Measurements from ENCODE around the gene PWWP2B.

Gene PWWP2B

DNA sequence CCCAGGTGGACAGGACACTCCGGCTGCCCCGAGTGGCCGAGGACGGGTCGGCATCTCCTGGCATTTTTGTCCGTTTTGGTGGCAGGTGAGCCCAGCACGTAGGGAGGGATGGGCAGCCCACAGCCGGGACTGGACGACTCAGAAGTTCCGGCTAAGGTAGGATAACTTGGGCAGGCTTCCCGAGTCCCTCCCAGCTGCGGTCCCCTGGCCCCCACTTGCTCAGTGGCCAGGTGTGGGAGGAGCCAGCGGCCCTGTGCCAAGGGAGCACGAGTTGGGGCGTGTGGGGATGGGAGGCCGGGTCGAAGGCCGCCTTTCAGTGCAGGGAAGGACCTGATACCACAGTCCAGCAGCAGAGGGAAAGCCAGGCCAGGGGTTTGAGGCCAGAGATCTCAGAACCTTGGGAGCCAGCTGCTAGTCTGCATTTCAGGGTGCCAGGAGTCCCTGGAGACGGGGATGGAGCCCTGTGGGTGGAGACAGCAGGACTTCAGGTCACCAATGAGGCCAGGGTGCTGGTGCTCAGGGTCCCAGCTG is 58.5 kb downstream of the PWWP2B start:
- TF ChIP-seq EZH2phosphoT487 (IDR thresholded peaks at IDR 0.05; ENCODE audit: borderline replicate concordance): no peak
- TF ChIP-seq, protein P1, sequence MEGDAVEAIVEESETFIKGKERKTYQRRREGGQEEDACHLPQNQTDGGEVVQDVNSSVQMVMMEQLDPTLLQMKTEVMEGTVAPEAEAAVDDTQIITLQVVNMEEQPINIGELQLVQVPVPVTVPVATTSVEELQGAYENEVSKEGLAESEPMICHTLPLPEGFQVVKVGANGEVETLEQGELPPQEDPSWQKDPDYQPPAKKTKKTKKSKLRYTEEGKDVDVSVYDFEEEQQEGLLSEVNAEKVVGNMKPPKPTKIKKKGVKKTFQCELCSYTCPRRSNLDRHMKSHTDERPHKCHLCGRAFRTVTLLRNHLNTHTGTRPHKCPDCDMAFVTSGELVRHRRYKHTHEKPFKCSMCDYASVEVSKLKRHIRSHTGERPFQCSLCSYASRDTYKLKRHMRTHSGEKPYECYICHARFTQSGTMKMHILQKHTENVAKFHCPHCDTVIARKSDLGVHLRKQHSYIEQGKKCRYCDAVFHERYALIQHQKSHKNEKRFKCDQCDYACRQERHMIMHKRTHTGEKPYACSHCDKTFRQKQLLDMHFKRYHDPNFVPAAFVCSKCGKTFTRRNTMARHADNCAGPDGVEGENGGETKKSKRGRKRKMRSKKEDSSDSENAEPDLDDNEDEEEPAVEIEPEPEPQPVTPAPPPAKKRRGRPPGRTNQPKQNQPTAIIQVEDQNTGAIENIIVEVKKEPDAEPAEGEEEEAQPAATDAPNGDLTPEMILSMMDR (conservative IDR thresholded peaks at IDR 0.05; ENCODE audit: low read length): no peak
- H3K36me3 ChIP-seq (ENCODE audit: insufficient read depth, low read length): no peaks in the 10 kb centered on the region
- H3F3A ChIP-seq (ENCODE audit: low read depth): no peaks in the 10 kb centered on the region
- H3K9ac ChIP-seq (ENCODE audit: low read depth, low read length, poor library complexity, severe bottlenecking): no peak overlapping the region
- H3K4me2 ChIP-seq (ENCODE audit: low read depth, low read length, poor library complexity, severe bottlenecking): no peak overlapping the region
- no peaks in the 10 kb centered on the region for H4K20me1 ChIP-seq (ENCODE audit: insufficient read depth, low read length, poor library complexity, severe bottlenecking)
- H3K79me2 ChIP-seq (ENCODE audit: insufficient read depth, low read length): no peaks in the 10 kb centered on the region
- no peak overlapping the region for H3K4me3 ChIP-seq (ENCODE audit: low read length, poor library complexity, severe bottlenecking)
- H3K27me3 ChIP-seq (ENCODE audit: insufficient read depth, low read length, poor library complexity, severe bottlenecking): no peaks in the 10 kb centered on the region
- peaks cover 31% of the 10 kb centered on the region for H3K4me1 ChIP-seq (ENCODE audit: insufficient read depth, low read length, poor library complexity, severe bottlenecking)
- H3K9me3 ChIP-seq (ENCODE audit: insufficient read depth, low read depth, low read length): no peaks in the 10 kb centered on the region
- H2AFZ ChIP-seq (ENCODE audit: low read length): no peak overlapping the region
- no peaks in the 10 kb centered on the region for H3K9me2 ChIP-seq (replicated peaks; ENCODE audit: low read depth, low read length)

DNA sequence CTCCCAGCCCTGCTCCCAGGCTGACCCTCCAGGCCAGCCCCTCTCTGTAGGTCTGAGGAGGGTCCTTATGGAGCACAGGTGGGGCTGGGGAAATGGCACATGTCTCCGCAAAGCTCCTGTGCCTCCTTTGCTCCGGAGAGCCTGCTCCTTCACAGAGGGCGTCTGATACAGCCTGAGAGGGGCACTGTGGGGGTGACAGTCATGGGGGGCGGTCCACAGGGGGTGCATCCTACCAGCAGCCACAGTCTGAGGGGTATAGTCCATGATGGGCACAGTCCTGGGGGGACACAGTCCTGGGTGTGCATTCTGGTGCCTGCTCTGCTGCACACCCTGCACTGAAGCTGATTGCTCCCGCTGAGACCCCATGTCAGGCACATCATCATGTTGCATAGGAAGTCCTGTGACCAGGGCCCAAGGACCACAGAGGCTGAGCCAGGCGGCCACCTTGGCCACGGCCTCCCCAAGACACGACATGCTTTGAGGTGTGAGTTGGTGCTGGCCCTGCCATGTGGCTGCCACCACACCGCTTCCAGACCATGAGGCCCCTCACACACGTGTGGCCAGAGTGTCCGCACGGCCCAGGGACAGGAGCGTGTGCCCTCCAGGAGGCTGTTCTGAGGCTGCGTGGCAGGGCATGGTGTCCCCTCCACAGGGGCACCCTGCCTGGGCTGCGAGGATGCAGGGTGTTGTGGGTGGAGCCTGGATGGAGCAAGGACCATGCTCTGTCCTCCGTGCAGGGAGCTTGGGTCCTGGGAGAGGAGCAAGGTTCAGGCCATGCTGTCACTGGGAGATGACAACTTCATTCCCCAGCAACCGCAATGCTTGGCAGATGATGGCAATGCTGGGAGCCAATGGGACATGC is 59.2 kb downstream of the PWWP2B start:
- Histone ChIP-seq H3K36me3 (ENCODE audit: insufficient read depth, low read length) (no peaks in the 10 kb centered on the region), H3K9me2 (replicated peaks; ENCODE audit: low read depth, low read length) (no peaks in the 10 kb centered on the region), H3K9me3 (ENCODE audit: insufficient read depth, low read depth, low read length) (no peaks in the 10 kb centered on the region), H3K4me3 (ENCODE audit: low read length, poor library complexity, severe bottlenecking) (no peak overlapping the region), H4K20me1 (ENCODE audit: insufficient read depth, low read length, poor library complexity, severe bottlenecking) (no peaks in the 10 kb centered on the region), H3K4me2 (ENCODE audit: low read depth, low read length, poor library complexity, severe bottlenecking) (no peak overlapping the region), H3K27me3 (ENCODE audit: insufficient read depth, low read length, poor library complexity, severe bottlenecking) (no peaks in the 10 kb centered on the region), H3F3A (ENCODE audit: low read depth) (no peaks in the 10 kb centered on the region), H2AFZ (ENCODE audit: low read length) (no peak overlapping the region), H3K9ac (ENCODE audit: low read depth, low read length, poor library complexity, severe bottlenecking) (no peak overlapping the region), H3K4me1 (ENCODE audit: insufficient read depth, low read length, poor library complexity, severe bottlenecking) (peaks cover 24% of the 10 kb centered on the region), H3K79me2 (ENCODE audit: insufficient read depth, low read length) (no peaks in the 10 kb centered on the region)
- no peak for TF ChIP-seq EZH2phosphoT487 (IDR thresholded peaks at IDR 0.05; ENCODE audit: borderline replicate concordance)
- TF ChIP-seq, protein P1 (conservative IDR thresholded peaks at IDR 0.05; ENCODE audit: low read length): no peak

DNA sequence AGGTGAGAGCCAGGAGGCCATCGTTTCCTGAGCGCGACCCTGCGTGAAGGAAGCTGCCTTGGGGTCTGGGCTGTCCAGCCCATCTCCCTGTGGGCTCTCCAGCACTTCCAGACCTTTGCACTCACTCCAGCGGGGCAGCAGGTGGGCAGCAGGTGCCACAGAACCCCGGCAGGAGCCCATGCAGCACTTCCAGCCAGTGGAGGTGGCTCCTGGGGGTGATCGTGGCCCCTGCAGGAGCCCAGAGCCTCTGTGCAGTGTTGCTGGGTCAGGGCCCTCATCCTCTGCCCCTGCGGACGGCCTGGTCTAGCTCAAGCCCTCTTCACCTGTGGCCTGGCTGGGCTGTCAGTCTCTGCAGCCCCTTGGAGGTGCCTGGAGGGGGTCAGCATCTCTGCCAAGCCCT is 59.9 kb downstream of the PWWP2B start:
- no peak overlapping the region for H2AFZ ChIP-seq (ENCODE audit: low read length)
- H3K9me3 ChIP-seq (ENCODE audit: insufficient read depth, low read depth, low read length): no peaks in the 10 kb centered on the region
- no peaks in the 10 kb centered on the region for H3F3A ChIP-seq (ENCODE audit: low read depth)
- peaks cover 19% of the 10 kb centered on the region for H3K4me1 ChIP-seq (ENCODE audit: insufficient read depth, low read length, poor library complexity, severe bottlenecking)
- H3K27me3 ChIP-seq (ENCODE audit: insufficient read depth, low read length, poor library complexity, severe bottlenecking): no peaks in the 10 kb centered on the region
- H3K9ac ChIP-seq (ENCODE audit: low read depth, low read length, poor library complexity, severe bottlenecking): no peak overlapping the region
- H3K79me2 ChIP-seq (ENCODE audit: insufficient read depth, low read length): no peaks in the 10 kb centered on the region
- TF ChIP-seq, protein P1 (conservative IDR thresholded peaks at IDR 0.05; ENCODE audit: low read length): no peak
- TF ChIP-seq EZH2phosphoT487 (IDR thresholded peaks at IDR 0.05; ENCODE audit: borderline replicate concordance): no peak
- H3K4me3 ChIP-seq (ENCODE audit: low read length, poor library complexity, severe bottlenecking): no peak overlapping the region
- H3K36me3 ChIP-seq (ENCODE audit: insufficient read depth, low read length): no peaks in the 10 kb centered on the region
- no peaks in the 10 kb centered on the region for H4K20me1 ChIP-seq (ENCODE audit: insufficient read depth, low read length, poor library complexity, severe bottlenecking)
- no peaks in the 10 kb centered on the region for H3K9me2 ChIP-seq (replicated peaks; ENCODE audit: low read depth, low read length)
- no peak overlapping the region for H3K4me2 ChIP-seq (ENCODE audit: low read depth, low read length, poor library complexity, severe bottlenecking)

All from Loucy (cell line).